NCI-H2171 (cell line): ENCODE data around the gene BABAM2.

ENCODE experiments used
- DNase-seq: peaks from one replicate; lab custom pipeline; 2025; lab: John Stamatoyannopoulos, UW

Gene BABAM2

DNA sequence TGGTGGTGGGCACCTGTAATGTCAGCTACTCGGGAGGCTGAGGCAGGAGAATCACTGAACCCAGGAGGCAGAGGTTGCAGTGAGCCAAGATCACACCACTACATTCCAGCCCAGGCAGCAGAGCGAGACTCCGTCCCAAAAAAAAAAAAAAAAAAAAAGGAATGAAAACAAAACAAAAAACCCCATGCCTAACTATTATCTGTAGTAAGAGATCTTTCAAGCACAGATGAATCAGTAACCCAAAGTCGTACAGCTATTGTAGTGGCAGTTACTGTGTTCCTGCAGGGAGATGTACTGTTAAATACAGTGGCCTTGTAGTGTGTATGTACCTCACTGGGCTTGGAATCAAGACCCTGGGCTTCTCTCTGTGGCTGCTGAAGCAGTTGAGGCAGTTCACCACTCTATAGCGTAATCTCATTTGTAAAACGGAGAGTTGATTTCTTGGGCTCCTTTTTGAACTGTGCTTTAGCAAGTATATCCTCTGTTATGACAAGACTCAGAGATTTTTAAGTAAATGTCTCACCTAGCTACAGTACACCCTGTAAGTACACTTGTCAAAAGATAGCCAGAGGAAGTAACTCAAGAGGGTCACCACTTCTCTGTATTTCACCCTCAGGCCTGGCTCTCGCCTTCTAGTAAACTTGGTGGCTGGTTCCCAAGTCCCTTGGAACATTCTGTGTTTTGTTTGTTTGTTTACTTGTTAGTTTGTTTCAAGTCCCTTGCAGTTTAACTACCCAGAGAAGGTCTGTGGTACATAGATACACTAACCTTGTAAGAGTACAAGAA, 392.5 kb downstream of the BABAM2 start:
- DNase-seq = no peak

DNA sequence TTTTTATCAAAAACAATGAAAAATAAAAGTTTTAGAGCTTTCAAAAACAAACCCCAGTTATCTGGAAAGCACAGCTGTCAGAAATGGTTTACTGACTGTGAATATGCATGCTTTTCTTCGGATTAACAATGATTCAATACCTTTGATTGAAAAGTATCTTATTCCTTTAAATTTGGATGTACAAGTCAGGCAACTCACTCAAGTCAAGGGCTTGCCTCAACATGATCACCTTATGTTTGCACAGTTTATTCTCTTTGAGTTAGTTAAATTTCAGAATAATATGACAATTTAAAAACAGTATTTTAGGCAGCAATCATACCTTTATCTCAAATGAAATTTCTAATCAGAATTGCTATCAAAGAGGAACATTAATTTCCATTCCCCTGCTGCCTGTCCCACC, 393.3 kb downstream of the BABAM2 start:
- no peak for DNase-seq

DNA sequence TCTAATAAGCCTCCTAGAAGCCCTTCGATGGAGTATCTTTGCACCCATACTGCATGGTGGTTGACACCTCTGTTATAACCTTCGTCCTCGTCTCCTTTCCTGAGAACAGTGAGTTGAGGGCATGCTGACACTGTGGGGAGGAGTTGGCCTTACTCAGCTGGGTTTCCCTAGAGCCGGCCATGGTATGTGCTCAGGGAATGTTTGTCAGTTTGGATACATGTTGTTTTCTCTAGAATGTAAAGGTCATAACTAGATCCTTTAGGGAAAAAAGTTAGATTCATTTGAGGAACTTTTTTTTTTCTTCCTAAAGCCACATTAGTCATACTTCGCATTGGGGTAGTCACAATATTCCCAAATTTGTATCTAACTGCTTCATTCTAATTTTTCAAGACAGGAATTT, 396.1 kb downstream of the BABAM2 start:
- no peak for DNase-seq

DNA sequence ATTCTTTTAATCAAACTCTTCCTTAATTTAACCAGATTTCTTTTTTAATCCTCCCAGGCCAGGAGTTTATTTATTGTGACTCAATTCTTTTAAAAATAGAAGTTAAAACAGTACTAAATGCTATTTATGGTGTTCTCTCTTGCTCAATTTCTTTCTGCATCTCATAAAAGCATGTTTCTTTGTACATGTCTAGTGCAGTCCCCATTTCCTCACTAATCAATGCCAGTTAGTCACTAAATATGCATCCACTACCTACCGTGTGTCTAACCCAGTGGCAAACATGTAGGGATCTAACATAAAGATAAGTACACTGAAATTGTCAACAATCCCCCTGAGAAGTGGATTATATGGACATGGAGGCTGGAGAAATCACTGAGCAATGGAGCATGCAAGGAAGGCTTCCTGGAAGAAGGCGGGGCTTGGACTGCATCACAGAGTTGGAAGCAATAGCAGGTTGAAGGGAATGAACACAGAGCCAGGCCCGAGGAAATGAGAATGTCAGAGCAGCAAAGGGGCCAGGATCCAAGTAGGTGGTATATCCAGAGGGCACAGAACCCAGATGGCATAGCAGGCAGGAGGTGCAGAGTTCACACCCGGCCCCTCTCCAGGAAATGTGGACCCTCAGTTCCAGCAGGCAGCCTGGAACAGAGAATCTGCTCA, 396.9 kb downstream of the BABAM2 start:
- no peak for DNase-seq

DNA sequence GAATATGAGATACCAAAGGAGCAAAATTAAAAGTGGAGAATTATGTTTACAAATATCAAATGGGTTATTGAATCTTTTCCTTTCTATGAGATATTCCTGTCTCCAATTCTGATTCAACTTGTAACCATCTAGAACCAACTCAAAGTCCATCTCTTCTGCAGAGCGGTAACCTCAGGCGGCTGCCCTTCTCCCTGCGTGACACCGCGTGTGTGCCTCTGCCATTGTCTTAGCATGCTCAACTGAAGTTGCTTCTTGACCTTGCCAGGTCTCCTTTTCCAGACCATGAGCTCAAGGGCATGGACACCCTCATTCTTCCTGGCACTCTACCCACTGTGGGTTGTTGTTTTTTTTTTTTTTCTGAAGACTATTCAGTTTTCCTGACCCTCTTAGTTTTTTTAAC, 398.1 kb downstream of the BABAM2 start:
- no peak for DNase-seq

DNA sequence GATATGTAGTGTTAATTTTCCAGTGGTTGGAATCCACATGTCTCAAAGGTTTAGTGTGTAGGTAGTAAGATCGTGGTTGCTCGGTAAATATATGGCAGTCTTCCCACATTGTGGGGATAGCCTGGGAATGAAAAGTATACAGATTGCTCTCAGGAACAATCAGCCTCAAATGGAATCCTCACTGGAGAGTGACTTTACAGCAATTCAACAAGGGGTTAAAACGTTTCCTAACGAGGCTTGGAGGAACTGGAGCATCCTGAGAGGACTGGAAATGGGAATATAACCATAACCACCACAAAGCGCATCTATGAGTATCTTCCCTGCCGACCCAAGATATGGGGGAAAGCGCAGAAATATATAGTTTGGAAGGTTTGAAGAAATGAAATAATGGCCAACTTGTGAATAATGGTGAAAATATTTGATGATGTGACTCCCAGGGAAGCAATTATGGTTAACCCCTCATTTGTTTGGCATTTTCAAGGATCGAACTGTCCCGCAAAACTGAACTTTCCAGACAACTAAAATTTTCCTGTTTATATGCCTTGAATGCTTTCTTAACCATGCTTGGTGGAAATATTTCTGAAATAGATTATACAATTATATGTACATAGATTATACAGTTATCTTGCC, 401.4 kb downstream of the BABAM2 start:
- no peak for DNase-seq

DNA sequence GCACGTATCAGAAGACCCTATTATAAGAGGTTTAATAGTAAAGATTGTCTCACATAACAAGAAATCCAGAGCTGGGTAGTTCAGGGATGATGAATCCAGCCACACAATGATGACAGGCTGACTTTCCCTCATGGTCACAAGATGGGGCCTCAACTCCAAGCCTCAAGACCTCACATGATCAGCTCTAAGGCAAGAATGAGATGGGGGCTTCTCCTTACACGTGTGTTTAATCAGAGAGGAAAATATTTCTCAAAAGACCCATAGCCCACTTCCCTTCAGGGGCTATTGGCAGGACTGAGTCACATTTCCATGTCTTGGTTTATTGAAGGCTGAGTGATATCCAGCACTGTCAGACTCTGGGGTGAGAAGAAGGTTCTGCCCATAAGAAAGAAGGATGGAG, 402.0 kb downstream of the BABAM2 start:
- DNase-seq = no peak

DNA sequence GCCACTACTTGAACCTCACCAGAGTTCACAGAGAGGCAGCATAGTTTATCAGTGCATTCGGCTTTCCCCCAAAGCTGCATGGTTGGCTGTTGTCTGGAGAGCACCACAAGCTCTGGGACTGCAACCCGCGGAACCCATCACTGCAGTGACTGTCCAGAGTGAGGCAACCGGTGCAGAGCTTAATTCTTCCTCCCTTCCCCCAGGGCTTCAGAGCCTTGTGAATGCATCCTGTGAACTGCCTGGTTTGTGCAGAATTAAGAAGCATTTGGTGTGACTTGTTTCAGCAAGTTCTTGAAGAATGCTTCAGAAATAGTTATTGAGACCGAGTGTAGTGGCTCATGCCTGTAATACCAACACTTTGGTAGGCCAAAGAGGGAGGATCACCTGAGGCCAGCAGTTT, 402.9 kb downstream of the BABAM2 start:
- no peak for DNase-seq

DNA sequence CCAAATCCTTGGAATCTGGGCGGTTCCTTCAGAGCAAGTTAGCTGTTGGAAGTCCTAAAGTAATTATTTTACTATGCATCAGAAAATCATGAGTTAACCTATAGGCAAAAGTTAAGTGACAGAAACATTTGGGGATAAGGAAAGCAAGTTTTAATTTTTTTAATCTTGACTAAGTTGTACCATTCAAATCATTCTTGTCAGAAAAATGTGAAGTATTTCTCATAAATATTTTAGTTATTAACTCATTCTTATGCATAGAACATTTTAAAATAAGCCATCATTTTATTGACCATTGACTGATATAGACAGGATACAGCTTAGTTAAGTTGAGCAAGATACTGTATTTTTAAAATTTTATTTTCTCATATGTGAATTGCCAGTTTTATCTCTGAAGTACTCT, 403.9 kb downstream of the BABAM2 start:
- no peak for DNase-seq

DNA sequence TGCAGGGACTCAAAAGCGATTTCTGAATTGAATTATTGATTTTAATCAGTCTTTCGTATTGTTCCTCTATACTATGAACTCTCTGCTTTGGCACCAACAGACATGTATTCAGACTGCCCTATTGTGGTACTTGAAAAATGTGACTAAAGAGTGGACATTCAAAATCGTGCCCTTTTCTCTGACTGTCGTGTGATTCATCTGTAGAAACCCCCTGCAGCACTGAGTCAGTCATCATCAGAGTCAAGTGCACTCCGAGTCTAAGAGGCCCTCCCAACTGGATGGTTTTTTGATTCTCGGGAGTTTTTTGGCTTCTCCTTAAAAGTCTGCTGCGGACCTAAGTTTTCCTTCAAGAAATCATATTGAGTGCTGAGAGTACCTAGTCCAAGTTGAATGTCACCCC, 405.7 kb downstream of the BABAM2 start:
- no peak for DNase-seq

DNA sequence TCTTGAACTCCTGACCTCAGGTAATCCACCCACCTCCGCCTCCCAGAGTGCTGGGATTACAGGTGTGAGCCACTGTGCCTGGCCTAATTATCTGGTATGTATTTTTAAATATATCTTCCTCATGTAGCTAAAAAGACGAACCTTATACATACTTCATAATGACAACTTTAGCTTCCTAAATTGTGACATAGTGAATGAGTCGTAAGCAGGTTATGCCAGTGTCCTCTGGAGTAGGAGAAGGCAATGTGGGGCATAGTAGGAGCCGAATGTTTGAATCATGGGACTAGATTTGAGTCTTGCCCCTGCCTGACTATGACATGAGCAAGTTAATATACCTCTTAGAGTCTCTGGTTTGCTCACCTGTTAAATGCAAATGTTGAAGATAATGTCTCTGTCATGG, 406.4 kb downstream of the BABAM2 start:
- DNase-seq = no peak

DNA sequence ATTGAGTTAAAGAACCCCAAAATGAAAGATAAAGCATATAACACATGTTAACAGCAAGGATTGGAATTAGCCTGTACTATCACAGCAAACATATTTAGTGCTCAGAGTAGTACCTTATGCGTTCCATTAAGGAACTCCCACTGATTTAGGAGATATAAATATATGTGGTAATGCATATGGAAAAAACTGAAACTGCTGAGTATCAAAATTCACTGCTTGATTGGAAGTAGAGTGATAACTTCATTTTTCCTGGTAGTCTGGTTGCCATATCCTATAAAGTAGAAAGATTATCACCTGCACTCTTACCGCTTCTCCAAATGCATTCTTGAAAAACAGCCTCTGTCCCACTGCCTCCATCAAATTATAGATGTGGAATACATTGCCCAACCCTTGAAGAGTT, 407.0 kb downstream of the BABAM2 start:
- no peak for DNase-seq

DNA sequence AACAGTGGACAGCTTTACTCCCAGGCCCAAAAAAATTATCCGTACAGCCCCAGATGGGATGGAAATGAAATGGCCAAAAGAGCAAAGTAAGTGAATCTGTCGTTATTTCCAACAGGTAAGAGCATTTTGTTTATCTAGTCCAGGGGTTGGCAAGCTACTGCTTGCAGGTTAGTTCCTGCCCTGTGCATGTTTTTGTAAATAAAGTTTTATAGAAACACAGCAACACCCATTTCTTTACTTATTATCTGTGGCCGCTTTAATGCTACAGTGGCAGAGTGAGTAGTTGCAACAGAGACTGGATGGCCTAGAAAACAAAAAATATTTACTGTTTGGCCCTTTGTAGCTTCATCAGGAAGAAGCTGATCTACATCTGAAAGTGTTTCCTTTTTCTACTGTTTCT, 407.9 kb downstream of the BABAM2 start:
- DNase-seq = no peak

DNA sequence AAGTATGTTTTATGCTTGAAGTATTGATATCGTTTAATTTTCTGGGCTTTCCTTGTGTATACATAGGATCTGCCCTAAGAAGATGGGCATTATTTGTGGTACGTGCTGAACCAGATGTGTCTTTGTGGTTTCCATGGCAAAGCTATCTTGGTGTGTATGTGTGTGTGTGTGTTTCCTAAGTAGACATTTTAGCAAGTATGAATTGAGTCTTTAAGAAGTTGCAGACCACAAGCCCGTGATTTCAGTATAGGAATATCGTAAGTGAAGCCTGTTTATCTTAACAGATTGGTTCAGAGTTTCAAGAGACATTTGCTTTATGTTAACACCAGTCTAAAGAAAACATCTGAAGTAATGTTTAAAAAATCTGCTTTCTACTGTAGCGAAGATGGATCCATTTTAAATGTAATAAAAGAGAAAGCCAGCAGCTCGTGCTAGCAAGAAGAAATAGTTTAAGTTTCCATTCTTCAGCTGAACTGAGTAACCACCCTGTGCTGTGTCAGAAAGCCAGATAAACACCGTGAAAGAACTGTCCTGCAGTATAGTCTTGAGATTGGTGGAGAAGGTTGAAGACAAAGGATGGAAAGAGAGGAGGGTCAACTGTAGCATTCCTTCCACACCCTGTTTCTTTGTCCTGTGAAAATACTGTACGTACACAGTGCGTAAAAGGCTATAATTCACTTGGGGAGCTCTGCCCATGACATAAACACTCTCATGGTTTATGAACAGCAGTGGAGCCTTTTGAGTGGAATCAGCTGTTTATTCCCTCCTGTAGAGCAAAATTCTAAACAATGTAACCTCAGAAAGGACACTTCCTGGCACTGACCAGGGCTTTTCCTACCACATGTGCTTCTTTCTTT, 410.2 kb downstream of the BABAM2 start:
- no peak for DNase-seq

DNA sequence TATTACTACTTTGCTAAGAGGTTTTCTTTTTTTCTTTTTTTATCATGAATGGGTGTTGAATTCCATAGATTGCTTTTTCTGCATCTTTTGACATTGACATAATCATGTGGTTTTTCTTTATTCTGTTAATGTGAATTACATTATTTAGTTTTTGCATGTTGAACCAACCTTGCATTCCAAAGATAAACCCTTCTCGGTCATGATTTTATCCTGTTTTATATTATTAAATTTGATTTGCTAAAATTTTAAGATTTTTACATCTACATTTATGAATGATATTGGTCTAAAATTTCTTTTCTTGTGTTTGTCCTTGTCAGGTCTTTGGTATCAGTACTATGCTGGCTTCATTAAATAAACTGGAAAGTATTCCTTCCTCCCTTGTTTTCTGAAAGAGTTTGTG, 414.7 kb downstream of the BABAM2 start:
- DNase-seq = no peak

DNA sequence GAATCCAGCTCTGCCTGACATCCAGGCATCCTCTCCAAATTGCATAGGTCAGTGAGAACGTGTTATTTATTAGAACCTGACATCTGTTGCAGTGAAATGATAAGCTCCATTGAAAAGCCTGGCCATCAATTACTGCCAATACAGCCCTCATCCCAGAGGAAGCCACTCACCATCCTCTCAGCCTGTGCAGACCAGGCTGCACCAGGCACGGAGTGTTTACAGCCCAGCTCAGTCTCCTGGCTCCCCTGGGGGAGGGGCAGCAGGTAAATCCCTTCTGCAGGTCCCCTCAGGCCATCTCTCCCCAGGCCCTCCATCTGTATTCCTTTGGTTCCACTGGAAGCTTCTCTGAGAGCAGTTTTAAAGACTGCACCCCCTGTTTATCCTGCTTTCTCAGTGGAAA, 419.6 kb downstream of the BABAM2 start:
- no peak for DNase-seq

DNA sequence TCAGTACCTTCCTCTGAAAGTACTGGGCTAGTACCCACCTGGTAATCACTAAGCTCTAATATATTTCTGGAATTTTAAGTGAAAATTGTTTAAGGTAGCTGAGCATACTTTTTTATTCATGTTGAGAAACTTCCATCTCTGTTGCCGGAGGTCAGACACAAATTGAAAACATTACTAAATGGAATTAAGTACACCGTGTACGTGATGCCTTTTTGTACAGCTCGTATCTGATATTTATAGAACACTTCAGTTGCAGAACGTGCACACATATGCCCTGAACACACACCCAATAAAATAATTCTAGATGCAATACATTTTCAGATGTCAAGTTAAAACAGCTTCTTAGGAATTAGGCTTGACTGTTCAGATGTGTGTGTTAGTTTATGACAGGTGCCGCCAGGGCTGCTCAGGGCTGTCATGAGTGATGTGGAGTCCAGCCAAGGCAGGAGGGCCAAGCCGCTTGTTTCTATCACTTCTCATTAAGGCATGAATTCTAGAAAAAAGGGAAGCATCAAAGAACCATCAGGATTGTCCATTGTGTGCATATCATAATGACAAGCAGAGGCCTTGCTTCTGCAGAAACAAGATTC, 421.2 kb downstream of the BABAM2 start:
- DNase-seq = no peak

DNA sequence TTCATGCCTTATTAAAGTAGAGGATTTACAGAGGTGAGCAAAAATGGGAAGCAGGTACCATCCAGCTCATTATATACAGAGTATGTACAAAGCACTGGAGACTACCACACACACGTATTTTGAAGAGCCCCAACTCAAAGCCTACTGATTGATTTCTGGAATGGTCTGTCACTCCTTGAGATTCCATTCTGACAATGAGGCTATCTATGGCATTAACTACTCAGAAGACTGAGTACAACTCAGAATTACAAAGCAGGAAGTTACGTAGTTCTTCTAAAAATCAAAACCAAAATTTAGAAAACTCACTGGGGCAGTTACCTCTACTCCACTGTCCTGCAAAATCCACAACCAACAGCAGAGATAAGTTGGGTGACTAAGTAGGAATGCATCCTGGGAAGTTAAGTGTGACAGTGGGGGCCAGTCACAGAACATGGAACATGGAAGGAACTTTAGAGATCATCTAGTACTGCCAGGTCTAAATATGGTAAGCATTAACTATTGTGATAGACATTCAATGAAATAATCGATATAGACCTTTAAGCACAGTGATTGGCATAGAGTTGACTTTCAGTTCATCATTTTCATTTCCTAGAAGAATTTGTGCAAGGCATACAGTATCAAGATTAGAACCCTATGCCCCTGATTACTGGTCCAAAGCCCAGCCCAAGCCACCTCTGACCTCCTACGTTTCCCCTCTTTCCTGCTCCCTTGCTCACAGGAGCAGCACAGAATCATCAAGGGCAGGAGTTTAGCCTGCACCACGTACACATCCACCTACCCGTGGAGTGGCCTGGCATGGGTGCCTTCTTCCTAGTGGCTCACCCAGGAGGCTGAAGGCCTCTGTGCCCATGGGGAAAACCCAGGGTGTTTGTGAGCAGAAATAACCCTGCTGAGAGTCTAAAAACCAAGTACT, 422.0 kb downstream of the BABAM2 start:
- DNase-seq = no peak

DNA sequence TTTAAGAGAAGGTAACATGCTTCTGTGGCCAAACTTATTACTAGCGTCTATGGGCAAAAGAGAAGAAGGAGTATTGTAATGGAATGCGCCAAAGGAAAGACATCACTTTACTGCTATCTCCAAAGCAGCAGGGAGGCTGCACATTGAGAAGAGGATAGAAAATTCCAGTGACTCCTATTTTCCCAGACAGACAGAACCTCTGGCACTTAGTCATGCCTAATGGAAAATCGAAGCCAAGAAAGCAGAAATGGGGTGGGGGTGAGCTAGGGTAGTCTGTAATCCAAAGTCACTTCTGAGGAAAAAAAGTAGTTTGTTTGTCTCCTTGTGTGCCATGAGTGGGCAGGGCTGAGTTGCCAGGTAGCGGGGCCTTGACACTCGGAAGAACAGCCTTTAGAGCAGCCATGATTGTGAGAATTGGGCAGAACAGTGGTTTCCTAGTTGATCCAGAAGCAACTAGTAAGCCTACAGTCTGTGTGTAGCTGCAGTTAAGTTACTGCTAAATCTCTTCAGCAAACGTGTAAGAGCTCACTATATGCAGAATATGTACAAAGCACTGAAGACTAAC, 422.8 kb downstream of the BABAM2 start:
- no peak for DNase-seq

DNA sequence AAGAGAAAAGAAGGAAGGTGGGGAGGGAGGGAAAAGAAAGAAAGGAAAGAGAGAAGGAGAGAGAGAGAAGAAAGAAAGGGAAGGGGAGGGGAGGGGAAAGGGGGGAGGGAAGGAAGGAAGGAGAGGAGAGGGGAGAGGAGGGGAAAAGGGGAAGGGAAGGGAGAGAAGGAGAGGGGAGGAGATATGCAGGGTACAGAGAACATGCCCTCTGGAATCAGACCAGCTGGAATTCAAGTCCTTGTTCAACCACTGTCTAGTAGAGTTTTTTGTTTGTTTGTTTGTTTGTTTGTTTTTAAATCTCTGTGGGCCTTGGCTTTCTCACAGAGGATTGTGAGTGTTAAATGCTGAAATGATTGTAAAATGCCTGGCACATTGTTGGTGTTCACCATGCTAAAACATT, 424.4 kb downstream of the BABAM2 start:
- no peak for DNase-seq
